Measurements from ENCODE around the gene SLC22A4.

GRCh38 chr5:132309679-132310078 is 15.5 kb downstream of the SLC22A4 start:
- TF ChIP-seq TAF1 (IDR thresholded peaks at IDR 0.05; ENCODE audit: borderline replicate concordance, insufficient read depth, low read length) (no peak), SIN3A (IDR thresholded peaks at IDR 0.05; ENCODE audit: borderline replicate concordance, insufficient read depth, low read length) (no peak), POLR2AphosphoS5 (IDR thresholded peaks at IDR 0.05; ENCODE audit: low read depth, low read length) (no peak), FOXP2 (optimal IDR thresholded peaks at IDR 0.05; ENCODE audit: borderline replicate concordance, extremely low read depth, extremely low read length, insufficient read depth) (no peak)
- TF ChIP-seq, protein P1, sequence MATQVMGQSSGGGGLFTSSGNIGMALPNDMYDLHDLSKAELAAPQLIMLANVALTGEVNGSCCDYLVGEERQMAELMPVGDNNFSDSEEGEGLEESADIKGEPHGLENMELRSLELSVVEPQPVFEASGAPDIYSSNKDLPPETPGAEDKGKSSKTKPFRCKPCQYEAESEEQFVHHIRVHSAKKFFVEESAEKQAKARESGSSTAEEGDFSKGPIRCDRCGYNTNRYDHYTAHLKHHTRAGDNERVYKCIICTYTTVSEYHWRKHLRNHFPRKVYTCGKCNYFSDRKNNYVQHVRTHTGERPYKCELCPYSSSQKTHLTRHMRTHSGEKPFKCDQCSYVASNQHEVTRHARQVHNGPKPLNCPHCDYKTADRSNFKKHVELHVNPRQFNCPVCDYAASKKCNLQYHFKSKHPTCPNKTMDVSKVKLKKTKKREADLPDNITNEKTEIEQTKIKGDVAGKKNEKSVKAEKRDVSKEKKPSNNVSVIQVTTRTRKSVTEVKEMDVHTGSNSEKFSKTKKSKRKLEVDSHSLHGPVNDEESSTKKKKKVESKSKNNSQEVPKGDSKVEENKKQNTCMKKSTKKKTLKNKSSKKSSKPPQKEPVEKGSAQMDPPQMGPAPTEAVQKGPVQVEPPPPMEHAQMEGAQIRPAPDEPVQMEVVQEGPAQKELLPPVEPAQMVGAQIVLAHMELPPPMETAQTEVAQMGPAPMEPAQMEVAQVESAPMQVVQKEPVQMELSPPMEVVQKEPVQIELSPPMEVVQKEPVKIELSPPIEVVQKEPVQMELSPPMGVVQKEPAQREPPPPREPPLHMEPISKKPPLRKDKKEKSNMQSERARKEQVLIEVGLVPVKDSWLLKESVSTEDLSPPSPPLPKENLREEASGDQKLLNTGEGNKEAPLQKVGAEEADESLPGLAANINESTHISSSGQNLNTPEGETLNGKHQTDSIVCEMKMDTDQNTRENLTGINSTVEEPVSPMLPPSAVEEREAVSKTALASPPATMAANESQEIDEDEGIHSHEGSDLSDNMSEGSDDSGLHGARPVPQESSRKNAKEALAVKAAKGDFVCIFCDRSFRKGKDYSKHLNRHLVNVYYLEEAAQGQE (IDR thresholded peaks at IDR 0.05; ENCODE audit: insufficient read depth in 1 of 2, low read depth in 2 of 2, low read length in 2 of 2), result no peak

Measured in PFSK-1 (cell line).